IMR-90 (cell line): ENCODE data around the gene PDCD1LG2. TPM values are rescaled to one million over a fixed set of nuclear protein-coding genes. Genes with fewer than 3 reads are reported as not detected.
A peak's percentile ranks its signal among the peaks of the same experiment; 100 is the strongest.

Experiments used
- ATAC-seq: fragments of 200-7000 bp; cut with Tn5 transposase; 2 replicates; pipeline ENCODE4 v1.9.1; 2020; ENCODE audit warnings: low read depth, mild to moderate bottlenecking, moderate library complexity
- BruUV-seq: library from RNA; stranded (reverse); fragments of 400-500 nt; replicated peaks from 2 replicates; lab custom pipeline; 2021; lab: Mats Ljungman, UMichigan
- CTCF ChIA-PET: fragments of 300-600 bp; formaldehyde crosslinking; extraction: SDS; loops from one replicate; lab custom pipeline; 2021; ENCODE audit warnings: antibody characterized with exemption; lab: Yijun Ruan, JAX
- POLR2A ChIA-PET: fragments of 300-600 bp; sonication (Branson Sonifier 250); formaldehyde crosslinking; loops from one replicate; lab custom pipeline; 2022; ENCODE audit warnings: antibody characterized with exemption; ENCODE audit not compliant: unreplicated experiment; lab: Charles Lee
- DNase-seq: peaks from one replicate; pipeline ENCODE4 v3.0.0; 2013
- H2AFZ ChIP-seq: replicated peaks from 2 replicates; pipeline ENCODE3; 2013; ENCODE audit warnings: low read length, mild to moderate bottlenecking; ENCODE audit not compliant: poor library complexity
- H2AK5ac ChIP-seq: 2 replicates; pipeline ENCODE4 v1.6.1; 2013; ENCODE audit warnings: low read depth, low read length, inconsistent platforms
- H2AK9ac ChIP-seq: replicated peaks from 2 replicates; pipeline ENCODE3; 2013; ENCODE audit warnings: mild to moderate bottlenecking, low read depth, low read length, moderate library complexity; ENCODE audit not compliant: poor library complexity
- H2BK120ac ChIP-seq: 2 replicates; pipeline ENCODE4 v1.6.1; 2013; ENCODE audit warnings: low read depth, low read length, inconsistent platforms
- H2BK15ac ChIP-seq: 3 replicates; pipeline ENCODE4 v1.6.1; 2013; ENCODE audit warnings: low read depth, low read length, inconsistent platforms
- H2BK20ac ChIP-seq: 2 replicates; pipeline ENCODE4 v1.6.1; 2013; ENCODE audit warnings: low read depth, mild to moderate bottlenecking, inconsistent platforms, low read length, moderate library complexity
- H2BK5ac ChIP-seq: 2 replicates; pipeline ENCODE4 v1.6.1; 2013; ENCODE audit warnings: mild to moderate bottlenecking, low read depth, low read length, inconsistent platforms; ENCODE audit not compliant: poor library complexity, severe bottlenecking
- H3K14ac ChIP-seq: replicated peaks from 2 replicates; pipeline ENCODE4 v1.6.1; 2013; ENCODE audit warnings: low read depth, low read length, inconsistent platforms
- H3K18ac ChIP-seq: 2 replicates; pipeline ENCODE4 v1.6.1; 2013; ENCODE audit warnings: low read depth, low read length, control low read depth
- H3K23ac ChIP-seq: 2 replicates; pipeline ENCODE4 v1.6.1; 2013; ENCODE audit warnings: low read depth, low read length, inconsistent platforms
- H3K27ac ChIP-seq: 2 replicates; pipeline ENCODE4 v1.5.1; 2013; ENCODE audit warnings: mild to moderate bottlenecking, control low read depth, low read length; ENCODE audit not compliant: insufficient read depth
- H3K27me3 ChIP-seq: 2 replicates; pipeline ENCODE4 v1.6.1; 2013; ENCODE audit warnings: low read length; ENCODE audit not compliant: control insufficient read depth, insufficient read depth
- H3K36me3 ChIP-seq: 2 replicates; pipeline ENCODE4 v1.6.1; 2013; ENCODE audit warnings: low read length, mixed read lengths; ENCODE audit not compliant: control insufficient read depth, insufficient read depth
- H3K4ac ChIP-seq: 2 replicates; pipeline ENCODE4 v1.6.1; 2013; ENCODE audit warnings: low read depth, low read length, inconsistent platforms
- H3K4me1 ChIP-seq: 2 replicates; pipeline ENCODE4 v1.6.1; 2013; ENCODE audit warnings: low read length, mixed read lengths; ENCODE audit not compliant: control insufficient read depth, insufficient read depth
- H3K4me2 ChIP-seq: 2 replicates; pipeline ENCODE4 v1.6.1; 2013; ENCODE audit warnings: low read depth, mild to moderate bottlenecking, control low read depth, low read length, moderate library complexity
- H3K4me3 ChIP-seq: 2 replicates; pipeline ENCODE4 v1.5.1; 2013; ENCODE audit warnings: low read depth, mild to moderate bottlenecking, control low read depth, low read length, moderate library complexity; ENCODE audit not compliant: insufficient read depth
- H3K56ac ChIP-seq: 2 replicates; pipeline ENCODE4 v1.6.1; 2013; ENCODE audit warnings: low read length, inconsistent platforms; ENCODE audit not compliant: insufficient read depth; ENCODE audit errors: extremely low read depth
- H3K79me1 ChIP-seq, 2 experiments: 2 replicates each; pipeline ENCODE4 v1.6.1; 2013; ENCODE audit warnings: low read length in 2 of 2, inconsistent platforms in 1 of 2, low read depth in 1 of 2
- H3K9ac ChIP-seq: 2 replicates; pipeline ENCODE4 v1.6.1; 2013; ENCODE audit warnings: low read depth, low read length, control low read depth
- H3K9me1 ChIP-seq: 2 replicates; pipeline ENCODE4 v1.6.1; 2013; ENCODE audit warnings: low read length, inconsistent platforms; ENCODE audit not compliant: insufficient read depth
- H3K9me3 ChIP-seq: 2 replicates; pipeline ENCODE4 v1.6.1; 2013; ENCODE audit warnings: low read length; ENCODE audit not compliant: control insufficient read depth, insufficient read depth
- H4K20me1 ChIP-seq: 2 replicates; pipeline ENCODE4 v1.6.1; 2013; ENCODE audit warnings: low read length, inconsistent platforms; ENCODE audit not compliant: insufficient read depth
- H4K5ac ChIP-seq: 2 replicates; pipeline ENCODE4 v1.6.1; 2013; ENCODE audit warnings: mild to moderate bottlenecking, low read depth, low read length, control low read depth
- H4K8ac ChIP-seq, 2 experiments: 2 replicates each; pipeline ENCODE4 v1.6.1; 2013; ENCODE audit warnings: low read depth in 2 of 2, low read length in 2 of 2, control low read depth in 1 of 2, inconsistent platforms in 1 of 2
- H4K91ac ChIP-seq: 2 replicates; pipeline ENCODE4 v1.6.1; 2013; ENCODE audit warnings: low read depth, low read length, inconsistent platforms; ENCODE audit not compliant: insufficient read depth
- BHLHE40 ChIP-seq: fragments of 150-350 bp; IDR thresholded peaks from 2 replicates; pipeline ENCODE4 v1.6.1; 2016; ENCODE audit warnings: mild to moderate bottlenecking, low read depth, low read length
- CEBPB ChIP-seq: IDR thresholded peaks from 2 replicates; pipeline ENCODE4 v1.6.1; 2012; ENCODE audit warnings: low read depth, low read length, improper control_type of control experiment
- ELK1 ChIP-seq: fragments of 150-350 bp; IDR thresholded peaks from 2 replicates; pipeline ENCODE4 v1.6.1; 2016; ENCODE audit warnings: low read depth, mild to moderate bottlenecking, low read length, moderate library complexity, borderline replicate concordance
- MAFK ChIP-seq: IDR thresholded peaks from 2 replicates; pipeline ENCODE4 v1.6.1; 2012; ENCODE audit warnings: low read depth, low read length, improper control_type of control experiment
- NFE2L2 ChIP-seq: fragments of 150-350 bp; IDR thresholded peaks from 2 replicates; pipeline ENCODE4 v1.6.1; 2016; ENCODE audit warnings: low read depth, mild to moderate bottlenecking, low read length
- WGBS, 2 experiments: methylation state at CpG; one replicate each; pipeline versions ENCODE4 v1.1.5 to v1.1.7; 2013; ENCODE audit warnings: missing lambda C conversion rate in 2 of 2; ENCODE audit not compliant: insufficient read length in 1 of 2; ENCODE audit errors: extremely low coverage in 2 of 2; 5-methylcytosine and 5-hydroxymethylcytosine counted together
- dilution Hi-C: fragments of 300-500 bp; cut with HindIII; formaldehyde crosslinking; loops from one replicate; pipeline ENCODE4 v1.14.3; 2018; ENCODE audit warnings: low sequenced_read_pairs; ENCODE audit not compliant: unreplicated experiment
- in situ Hi-C: fragments of 300-500 bp; cut with MboI; formaldehyde crosslinking; loops from 3 replicates; pipeline ENCODE4 v1.14.3; 2019; ENCODE audit warnings: low sequenced_read_pairs, inconsistent platforms, mixed read lengths
- intact Hi-C: fragments of 100-400 bp; cut with micrococcal nuclease; formaldehyde crosslinking; loops from 2 replicates; pipeline ENCODE4 v1.10.0; 2022
- polyA plus RNA-seq, 3 experiments: library from polyadenylated mRNA; depleted of rRNA; stranded (reverse); fragments of >200 nt; gene quantifications; 2 replicates each; pipeline ENCODE4 v1.2.3, GENCODE V29; 2012; ENCODE audit warnings: low replicate concordance in 1 of 3
- total RNA-seq: library from RNA; depleted of rRNA; stranded (reverse); fragments of >200 nt; gene quantifications from 2 replicates; pipeline ENCODE4 v1.2.3, GENCODE V29; 2012

The PDCD1LG2 gene
- total and polyA plus RNA-seq, 2 of the 4 experiments (the other 2 are of a cell fraction), result 17.5 to 33.3 TPM

DNA sequence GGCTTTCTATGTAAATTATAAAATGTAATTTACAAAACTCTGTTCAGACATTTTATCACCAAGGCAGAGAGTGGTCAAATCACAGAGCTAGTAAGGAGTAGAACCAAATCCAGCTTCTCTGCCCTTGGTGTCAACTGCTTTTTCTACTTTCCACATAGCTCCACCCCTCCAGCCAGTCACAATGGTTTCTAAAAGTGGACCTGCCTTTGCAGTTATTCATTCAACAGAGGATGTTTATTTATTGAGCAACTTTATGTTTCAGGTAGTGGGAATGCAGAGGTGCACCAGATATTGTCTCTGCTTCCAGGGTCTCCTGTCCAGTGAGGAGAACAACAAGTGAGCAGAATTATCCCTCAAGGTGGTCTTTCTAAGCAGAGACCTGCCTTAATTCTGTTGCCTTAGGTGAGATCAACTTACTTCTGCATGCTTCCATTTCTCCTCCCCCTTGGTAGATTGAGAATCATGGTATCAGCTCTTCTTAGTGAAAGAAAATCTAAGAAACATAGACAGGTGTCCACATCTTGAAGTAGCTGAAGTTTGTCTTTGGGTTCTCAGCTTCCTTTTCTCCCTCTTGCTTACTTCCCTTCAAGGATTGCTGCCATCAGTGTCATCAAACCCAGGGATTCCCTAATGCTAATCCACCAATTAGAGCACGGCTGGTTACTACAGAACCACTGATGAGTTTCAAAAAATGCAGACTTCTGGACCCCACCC, 17.2 kb upstream of the PDCD1LG2 start:
- peak overlapping the region in 1 of 2 experiments; percentile 29; a peak in 1 of 4 replicates for H4K8ac ChIP-seq
- H3K27me3 ChIP-seq, result no peaks in the 10 kb centered on the region
- peak overlapping the region; percentile 20; the same call in 1 of the 2 replicates for H2BK120ac ChIP-seq
- ATAC-seq, result no peak
- H3K36me3 ChIP-seq, result no peaks in the 10 kb centered on the region
- no peak for TF ChIP-seq NFE2L2
- TF ChIP-seq ELK1, result no peak
- TF ChIP-seq BHLHE40, result no peak
- no peak for TF ChIP-seq MAFK
- TF ChIP-seq CEBPB, result peak; percentile 34; the same call in 1 of the 2 replicates
- H2BK15ac ChIP-seq, result no peak overlapping the region
- WGBS, 2 experiments, result no CpG with 5 or more reads among the region's 1 CpG
- no peak overlapping the region for H3K27ac ChIP-seq
- CTCF ChIA-PET, result no interaction called here
- DNase-seq, result no peak
- H3K9me1 ChIP-seq, result peaks cover 11% of the 10 kb centered on the region; the same call in 1 of the 2 replicates
- no peak overlapping the region for H3K56ac ChIP-seq
- H3K4me1 ChIP-seq, result peaks cover 8% of the 10 kb centered on the region
- no peak overlapping the region for H2AK9ac ChIP-seq
- H4K20me1 ChIP-seq, result no peaks in the 10 kb centered on the region
- H2AFZ ChIP-seq, result no peak overlapping the region
- H3K14ac ChIP-seq, result no peak overlapping the region; the same call in 1 of the 2 replicates
- in situ Hi-C loops (no loop called here), dilution Hi-C loops (no loop called here), intact Hi-C loops (no loop called here)
- no peak overlapping the region for H3K4me3 ChIP-seq
- H2AK5ac ChIP-seq, result peak overlapping the region; percentile 52
- no peaks in the 10 kb centered on the region for H3K9me3 ChIP-seq
- H3K23ac ChIP-seq, result no peak overlapping the region
- no peaks in the 10 kb centered on the region for H3K79me1 ChIP-seq
- no peak overlapping the region for H4K5ac ChIP-seq
- H4K91ac ChIP-seq, result no peak overlapping the region
- no TSS peak for BruUV-seq
- POLR2A ChIA-PET, result no interaction called here
- H3K4ac ChIP-seq, result peak overlapping the region; percentile 17; the same call in 1 of the 2 replicates
- H3K9ac ChIP-seq, result no peak overlapping the region
- no peak overlapping the region for H2BK5ac ChIP-seq
- H3K18ac ChIP-seq, result no peak overlapping the region
- no peak overlapping the region for H3K4me2 ChIP-seq
- peak overlapping the region; percentile 58 for H2BK20ac ChIP-seq
